Common myeloid progenitor, CD34-positive (primary cell): ENCODE data around the gene LSM14A.
"Not testable (repeated sequence)": the region's sequence is repeated elsewhere in the genome, so short reads cannot be mapped to it uniquely, and the experiment has no call there.

ENCODE experiments used
- CTCF ChIA-PET: fragments of 350-600 bp; sonication (Branson Sonifier 250); formaldehyde crosslinking; loops from one replicate; lab custom pipeline; 2021; ENCODE audit warnings: antibody characterized with exemption; lab: Charles Lee
- POLR2A ChIA-PET: fragments of 350-600 bp; sonication (Branson Sonifier 250); formaldehyde crosslinking; loops from one replicate; lab custom pipeline; 2021; ENCODE audit warnings: antibody characterized with exemption; lab: Charles Lee
- DNase-seq, 3 donors: peaks; one replicate each; pipeline versions ENCODE4 v3.0.0 to v3.0.0-alpha.2; 2013
- H3K27ac ChIP-seq, 2 experiments: 1 replicate in 1 of 2; 2 replicates in 1 of 2; pipeline ENCODE4 v1.7.0; 2013; ENCODE audit warnings: inconsistent platforms in 2 of 2, low read length in 2 of 2, mild to moderate bottlenecking in 2 of 2, low read depth in 1 of 2, moderate library complexity in 1 of 2; ENCODE audit not compliant: severe bottlenecking in 2 of 2, insufficient read depth in 1 of 2, poor library complexity in 1 of 2
- H3K27me3 ChIP-seq, 5 experiments: replicated peaks in 2 of 5; 1 replicate in 3 of 5; 2 replicates in 2 of 5; pipeline versions ENCODE4 v1.6.1 to v1.7.0; 2013; ENCODE audit warnings: low read length in 4 of 5, mild to moderate bottlenecking in 2 of 5, moderate library complexity in 2 of 5, inconsistent platforms in 1 of 5; ENCODE audit not compliant: insufficient read depth in 5 of 5, control insufficient read depth in 4 of 5
- H3K36me3 ChIP-seq, 4 experiments: 1 replicate in 2 of 4; 2 replicates in 2 of 4; pipeline versions ENCODE4 v1.6.1 to v1.7.0; 2013; ENCODE audit warnings: low read length in 3 of 4, control low read depth in 1 of 4, mild to moderate bottlenecking in 1 of 4; ENCODE audit not compliant: control insufficient read depth in 4 of 4, insufficient read depth in 4 of 4
- H3K4me1 ChIP-seq, 4 experiments: 1 replicate in 3 of 4; 2 replicates in 1 of 4; pipeline versions ENCODE4 v1.6.1 to v1.7.1; 2013; ENCODE audit warnings: low read length in 3 of 4, mild to moderate bottlenecking in 3 of 4, control low read depth in 1 of 4, inconsistent platforms in 1 of 4, moderate library complexity in 1 of 4; ENCODE audit not compliant: control insufficient read depth in 4 of 4, insufficient read depth in 4 of 4; ENCODE audit errors: control extremely low read depth in 1 of 4
- H3K4me3 ChIP-seq, 7 experiments: 1 replicate in 4 of 7; 2 replicates in 3 of 7; pipeline versions ENCODE4 v1.5.1 to v1.7.0; 2013; ENCODE audit warnings: mild to moderate bottlenecking in 7 of 7, low read length in 6 of 7, moderate library complexity in 6 of 7, inconsistent platforms in 2 of 7, low read depth in 2 of 7, control low read depth in 1 of 7; ENCODE audit not compliant: insufficient read depth in 4 of 7, control insufficient read depth in 1 of 7; ENCODE audit errors: extremely low read depth in 1 of 7
- H3K9me3 ChIP-seq, 5 experiments: 1 replicate in 4 of 5; 2 replicates in 1 of 5; pipeline versions ENCODE4 v1.6.1 to v1.7.1; 2013; ENCODE audit warnings: low read length in 4 of 5, mild to moderate bottlenecking in 2 of 5, inconsistent platforms in 1 of 5, low read depth in 1 of 5, moderate library complexity in 1 of 5; ENCODE audit not compliant: control insufficient read depth in 4 of 5, insufficient read depth in 2 of 5; ENCODE audit errors: control extremely low read depth in 1 of 5
- WGBS: methylation state at CpG from one replicate; pipeline ENCODE4 v1.1.5; 2013; ENCODE audit not compliant: insufficient coverage; 5-methylcytosine and 5-hydroxymethylcytosine counted together

Gene LSM14A

DNA sequence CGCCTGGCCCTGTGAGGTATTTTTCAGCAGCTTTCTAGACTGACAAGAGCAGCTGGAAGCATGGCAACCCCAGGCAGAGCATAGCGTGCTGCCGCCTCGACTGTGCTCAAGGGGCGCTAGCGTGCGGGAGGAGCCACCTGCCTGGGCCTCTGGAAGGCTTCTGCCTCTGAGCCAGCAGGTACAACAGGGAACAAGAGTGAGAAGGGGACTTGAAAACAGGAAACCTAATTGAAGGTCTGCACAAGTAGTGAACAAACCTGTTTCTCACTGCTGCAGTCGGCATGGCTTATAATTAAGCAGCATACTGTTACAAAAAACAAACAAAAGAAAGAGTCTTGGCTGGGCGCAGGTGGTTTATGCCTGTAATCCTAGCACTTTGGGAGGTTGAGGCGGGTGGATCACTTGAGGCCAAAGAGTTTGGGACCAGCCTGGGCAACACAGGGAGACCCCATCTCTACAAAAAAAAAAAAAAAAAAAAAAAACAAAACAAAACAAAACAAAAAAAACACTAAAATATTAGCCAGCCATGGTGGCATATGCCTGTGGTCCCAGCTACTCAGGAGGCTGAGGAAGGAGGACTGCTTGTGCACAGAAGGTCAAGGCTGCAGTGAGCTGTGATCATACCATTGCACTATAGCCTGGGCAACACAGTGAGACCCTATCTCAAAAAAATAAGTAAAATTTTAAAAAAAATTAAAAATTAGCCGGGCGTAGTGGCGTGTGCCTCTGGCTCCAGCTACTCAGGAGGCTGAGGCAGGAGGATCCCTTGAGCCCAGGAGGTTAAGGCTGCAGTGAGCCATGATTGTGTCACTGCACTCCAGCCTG, 69.4 kb downstream of the LSM14A start:
- POLR2A ChIA-PET, result no interaction called here
- Histone ChIP-seq H3K36me3 (no peaks in the 10 kb centered on the region), H3K9me3 (no peaks in the 10 kb centered on the region), H3K27me3 (no peaks in the 10 kb centered on the region), H3K27ac (no peak overlapping the region), H3K4me1 (no peaks in the 10 kb centered on the region), H3K4me3 (no peak overlapping the region)
- CTCF ChIA-PET, result no interaction called here
- peak in 2 of 3 donors; percentile 19 to 31 for DNase-seq
- WGBS, result 96% methylated on average over 6 of the region's 13 CpGs

DNA sequence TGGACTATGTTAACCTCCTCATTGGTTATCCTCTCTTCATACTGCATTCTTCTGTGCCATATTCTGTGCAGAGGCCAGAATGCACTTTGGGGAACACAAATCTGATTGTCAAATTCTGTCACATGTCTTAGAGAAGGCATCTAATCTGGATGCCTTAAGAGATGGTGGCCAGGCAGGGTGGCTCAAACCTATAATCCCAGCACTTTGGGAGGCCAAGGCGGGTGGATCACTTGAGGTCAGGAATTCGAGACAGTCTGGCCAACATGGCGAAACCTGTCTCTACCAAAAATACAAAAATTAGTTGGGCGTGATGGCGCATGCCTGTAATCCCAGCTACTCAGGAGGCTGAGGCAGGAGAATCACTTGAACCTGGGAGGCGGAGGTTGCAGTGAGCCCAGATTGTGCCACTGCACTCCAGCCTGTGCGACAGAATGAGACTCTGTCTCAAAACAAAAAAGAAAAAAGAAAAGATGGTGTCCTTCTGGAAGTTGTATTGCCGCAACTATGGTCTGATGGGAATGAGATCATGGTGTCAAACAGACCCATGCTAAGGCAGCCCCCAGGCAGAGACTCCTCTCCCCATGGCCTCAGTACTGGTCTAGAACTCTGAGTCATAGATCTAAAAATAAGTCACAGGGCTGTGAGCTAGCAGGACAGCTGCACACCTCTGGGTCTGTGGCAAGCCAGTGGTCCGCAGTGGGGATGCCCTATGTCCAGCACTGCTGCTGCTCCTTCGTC, 71.0 kb downstream of the LSM14A start:
- H3K4me3 ChIP-seq, H3K27me3 ChIP-seq, H3K9me3 ChIP-seq, CTCF ChIA-PET, DNase-seq, H3K4me1 ChIP-seq, H3K27ac ChIP-seq, H3K36me3 ChIP-seq: not testable (repeated sequence)
- POLR2A ChIA-PET, result interaction anchor here (0.6 kb wide), 1 partner anchor 29 kb away, joined by 3 read pairs; no protein-coding TSS in a partner anchor
- WGBS, result 97% methylated on average over 8 of the region's 10 CpGs

DNA sequence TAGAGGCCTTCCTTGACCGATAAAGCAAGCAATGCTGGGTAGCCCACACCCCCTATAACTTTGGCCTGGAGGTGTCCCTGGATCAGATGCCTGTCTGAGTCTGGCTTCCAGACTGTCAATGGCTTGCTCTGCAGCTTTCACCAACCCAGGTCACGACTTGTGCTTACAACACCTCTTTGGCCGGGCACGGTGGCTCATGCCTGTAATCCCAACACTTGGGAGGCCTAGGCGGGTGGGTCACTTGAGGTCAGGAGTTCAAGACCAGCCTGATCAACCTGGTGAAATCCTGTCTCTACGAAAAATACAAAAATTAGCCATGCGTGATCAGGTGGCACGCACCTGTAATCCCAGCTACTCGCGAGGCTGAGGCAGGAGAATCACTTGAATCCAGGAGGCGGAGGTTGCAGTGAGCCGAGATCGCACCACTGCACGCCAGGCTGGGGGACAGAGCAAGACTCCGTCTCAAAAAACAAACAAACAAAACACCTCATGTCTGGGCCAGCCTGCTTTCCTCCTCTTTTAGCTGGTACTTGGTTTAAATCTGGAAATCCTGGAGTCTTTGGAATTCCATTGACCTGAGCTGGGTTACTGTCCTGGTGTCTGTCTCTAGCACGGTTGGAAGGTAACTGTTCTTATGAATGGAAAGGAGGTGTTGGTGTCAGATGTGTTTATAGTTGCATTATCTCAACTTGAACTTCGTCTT, 71.7 kb downstream of the LSM14A start:
- no peaks in the 10 kb centered on the region for H3K4me1 ChIP-seq
- H3K27me3 ChIP-seq, result no peaks in the 10 kb centered on the region
- H3K36me3 ChIP-seq, result no peaks in the 10 kb centered on the region
- no peaks in the 10 kb centered on the region for H3K9me3 ChIP-seq
- DNase-seq, result no peak
- WGBS, result 94% methylated on average over 14 of the region's 17 CpGs
- H3K27ac ChIP-seq, result no peak overlapping the region
- POLR2A ChIA-PET, result no interaction called here
- no peak overlapping the region for H3K4me3 ChIP-seq
- CTCF ChIA-PET, result interaction anchor here (1.0 kb wide), 1 partner anchor 94 kb away, joined by 3 read pairs; no protein-coding TSS in a partner anchor

- DNase-seq, result no peak
- Histone ChIP-seq H3K27me3 (no peaks in the 10 kb centered on the region), H3K9me3 (no peaks in the 10 kb centered on the region), H3K27ac (no peak overlapping the region), H3K36me3 (no peaks in the 10 kb centered on the region), H3K4me3 (no peak overlapping the region), H3K4me1 (no peaks in the 10 kb centered on the region)
- ChIA-PET POLR2A (no interaction called here), CTCF (interaction anchor here (0.9 to 1.0 kb wide), 2 partner anchors 25 to 93 kb away, joined by 3 read pairs; no protein-coding TSS in a partner anchor)
- WGBS, result 92% methylated on average over 11 of the region's 13 CpGs
Observed at GRCh38 chr19:34244611-34245299, 72.5 kb downstream of the LSM14A start.

DNA sequence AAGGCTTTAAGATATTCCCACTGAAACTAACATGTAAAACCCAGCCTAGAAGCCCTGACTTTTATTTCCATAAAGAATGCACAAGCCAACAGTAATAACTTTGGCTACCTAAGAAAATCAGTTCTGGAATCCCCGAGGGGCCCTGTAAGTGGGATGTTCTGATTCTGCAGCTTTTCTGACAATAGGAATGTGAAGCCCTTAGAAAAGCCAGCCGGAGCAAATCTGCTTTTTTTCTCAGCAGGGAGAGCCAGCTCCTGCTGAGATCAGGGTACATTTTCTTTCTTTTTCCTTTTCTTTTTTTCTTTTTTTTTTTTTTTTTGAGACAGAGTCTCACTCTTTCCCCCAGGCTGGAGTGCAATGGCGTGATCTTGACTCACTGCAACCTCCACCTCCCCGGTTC, 74.0 kb downstream of the LSM14A start:
- no peak for DNase-seq
- CTCF ChIA-PET, result no interaction called here

GRCh38 chr19:34248941-34249340, 76.6 kb downstream of the LSM14A start:
- H3K4me1 ChIP-seq, result peaks cover 0 to 3% (median 3%) of the 10 kb centered on the region in 4 experiments
- no peak overlapping the region for H3K4me3 ChIP-seq
- H3K36me3 ChIP-seq, result no peaks in the 10 kb centered on the region
- CTCF ChIA-PET, result interaction anchor here (0.6 to 1.1 kb wide), 2 partner anchors 23 to 264 kb away, joined by 3 to 4 read pairs; no protein-coding TSS in a partner anchor
- H3K9me3 ChIP-seq, result no peaks in the 10 kb centered on the region
- no peak overlapping the region for H3K27ac ChIP-seq
- DNase-seq, result no peak
- WGBS, result 100% methylated on average over 2 of the region's 4 CpGs
- POLR2A ChIA-PET, result no interaction called here
- no peaks in the 10 kb centered on the region for H3K27me3 ChIP-seq

More for the DNA sequence above, 74.0 kb downstream of the LSM14A start:
- POLR2A ChIA-PET, result interaction anchor here (0.6 kb wide), 2 partner anchors 30 to 134 kb away, joined by 3 to 4 read pairs; no protein-coding TSS in a partner anchor
- Histone ChIP-seq H3K4me3 (no peak overlapping the region), H3K27me3 (no peaks in the 10 kb centered on the region), H3K27ac (no peak overlapping the region), H3K36me3 (no peaks in the 10 kb centered on the region), H3K4me1 (no peaks in the 10 kb centered on the region), H3K9me3 (no peaks in the 10 kb centered on the region)
- WGBS, result 75% methylated on average over 1 of the region's 4 CpGs
